GM20000 (cell line): ENCODE results near the gene DSCAM.

Experiments used
- DNase-seq: peaks from one replicate; pipeline ENCODE4 v3.0.0; 2012; ENCODE audit warnings: low spot score
- TF ChIP-seq, protein P1 (sequence below): IDR thresholded peaks from 2 replicates; pipeline ENCODE4 v1.5.1; 2012; ENCODE audit warnings: mild to moderate bottlenecking, control low read depth; ENCODE audit errors: extremely low read depth, missing control alignments

The DSCAM gene

DNA sequence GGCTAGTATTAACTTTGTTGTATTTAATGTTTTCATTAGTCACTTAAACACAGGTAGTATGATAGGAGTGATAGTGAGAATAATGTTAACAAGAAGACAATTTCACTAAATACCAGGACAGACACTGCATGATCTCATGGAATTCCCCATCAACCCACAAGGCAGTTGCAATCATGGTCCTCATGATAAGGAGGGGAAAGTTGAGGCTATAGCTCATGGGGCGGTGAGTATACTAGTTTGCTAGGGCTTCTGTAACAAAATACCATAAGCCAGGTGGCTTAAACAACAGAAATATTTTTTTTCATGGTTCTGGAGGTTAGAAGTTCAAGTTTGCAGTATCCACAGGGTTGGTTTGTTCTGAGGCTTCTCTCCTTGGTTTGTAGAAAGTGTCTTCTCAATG, 115.8 kb downstream of the DSCAM start:
- TF ChIP-seq, protein P1, sequence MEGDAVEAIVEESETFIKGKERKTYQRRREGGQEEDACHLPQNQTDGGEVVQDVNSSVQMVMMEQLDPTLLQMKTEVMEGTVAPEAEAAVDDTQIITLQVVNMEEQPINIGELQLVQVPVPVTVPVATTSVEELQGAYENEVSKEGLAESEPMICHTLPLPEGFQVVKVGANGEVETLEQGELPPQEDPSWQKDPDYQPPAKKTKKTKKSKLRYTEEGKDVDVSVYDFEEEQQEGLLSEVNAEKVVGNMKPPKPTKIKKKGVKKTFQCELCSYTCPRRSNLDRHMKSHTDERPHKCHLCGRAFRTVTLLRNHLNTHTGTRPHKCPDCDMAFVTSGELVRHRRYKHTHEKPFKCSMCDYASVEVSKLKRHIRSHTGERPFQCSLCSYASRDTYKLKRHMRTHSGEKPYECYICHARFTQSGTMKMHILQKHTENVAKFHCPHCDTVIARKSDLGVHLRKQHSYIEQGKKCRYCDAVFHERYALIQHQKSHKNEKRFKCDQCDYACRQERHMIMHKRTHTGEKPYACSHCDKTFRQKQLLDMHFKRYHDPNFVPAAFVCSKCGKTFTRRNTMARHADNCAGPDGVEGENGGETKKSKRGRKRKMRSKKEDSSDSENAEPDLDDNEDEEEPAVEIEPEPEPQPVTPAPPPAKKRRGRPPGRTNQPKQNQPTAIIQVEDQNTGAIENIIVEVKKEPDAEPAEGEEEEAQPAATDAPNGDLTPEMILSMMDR = no peak
- DNase-seq = no peak

DNA sequence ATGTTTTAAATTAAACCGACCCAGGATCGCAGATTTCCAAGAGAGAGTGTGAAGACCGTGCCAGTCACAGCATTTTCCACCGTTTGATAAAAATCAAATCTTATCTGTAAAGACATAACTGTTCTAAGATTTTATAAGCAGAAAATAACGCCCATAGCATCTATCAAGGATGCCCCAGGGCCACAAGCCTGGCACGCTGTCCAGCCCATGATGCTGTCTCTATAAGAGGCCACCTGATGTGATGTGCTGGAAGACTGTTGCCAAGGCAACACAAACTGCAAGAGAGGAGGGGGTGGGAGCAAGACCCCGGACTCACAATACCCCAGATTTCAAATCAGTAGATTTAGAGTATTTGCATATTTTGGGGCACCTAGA, 116.5 kb downstream of the DSCAM start:
- TF ChIP-seq, protein P1 = no peak
- no peak for DNase-seq

DNA sequence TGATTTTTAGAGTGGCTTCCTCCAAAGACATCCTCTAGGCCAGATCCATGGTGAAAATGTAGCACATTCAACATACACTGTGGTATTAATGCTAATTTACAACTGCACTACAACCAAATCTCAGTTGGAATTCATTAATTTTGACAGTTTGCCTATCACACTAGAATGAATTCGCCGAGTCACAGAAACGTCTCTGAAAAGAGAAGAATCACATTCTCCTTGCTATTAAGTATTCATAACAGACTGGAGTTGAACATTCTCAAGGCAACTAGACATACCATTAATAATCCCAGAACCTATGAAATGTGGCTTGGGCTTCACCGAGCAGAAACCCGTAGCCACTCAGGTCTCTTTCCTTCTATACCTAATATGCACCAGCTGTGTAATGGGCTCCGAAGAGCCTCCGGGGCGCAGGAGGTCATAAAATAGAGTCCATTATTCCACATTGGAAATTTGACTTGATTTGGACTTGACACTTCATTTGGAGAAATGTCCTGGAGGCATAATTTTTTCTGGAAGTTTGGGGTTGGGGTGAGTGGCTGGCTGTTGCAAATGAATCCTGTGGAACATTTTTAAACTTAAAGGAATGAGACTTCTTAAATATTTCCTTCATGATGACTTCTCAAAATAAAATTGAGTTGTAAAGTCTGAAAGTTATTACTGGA, 117.1 kb downstream of the DSCAM start:
- TF ChIP-seq, protein P1 = no peak
- DNase-seq = no peak

DNA sequence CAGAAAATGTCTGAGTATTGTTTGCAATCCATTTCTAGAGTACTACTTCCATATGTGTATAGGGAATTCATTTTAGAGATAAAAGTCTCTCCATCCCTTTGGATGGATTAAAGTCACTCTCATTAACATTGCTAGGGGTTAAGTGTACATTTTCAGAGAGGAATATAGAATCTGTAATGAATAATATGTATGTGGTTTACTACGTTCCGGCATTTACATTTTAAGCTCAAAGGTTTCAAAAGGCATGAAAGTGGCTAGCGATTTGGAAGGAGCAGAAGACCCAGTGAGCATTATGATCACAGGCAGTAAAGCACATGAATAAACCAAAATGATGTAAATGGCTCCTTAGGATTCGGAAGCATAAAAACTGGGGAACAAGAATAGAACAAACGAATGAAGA, 123.0 kb downstream of the DSCAM start:
- no peak for DNase-seq
- TF ChIP-seq, protein P1 = no peak

DNA sequence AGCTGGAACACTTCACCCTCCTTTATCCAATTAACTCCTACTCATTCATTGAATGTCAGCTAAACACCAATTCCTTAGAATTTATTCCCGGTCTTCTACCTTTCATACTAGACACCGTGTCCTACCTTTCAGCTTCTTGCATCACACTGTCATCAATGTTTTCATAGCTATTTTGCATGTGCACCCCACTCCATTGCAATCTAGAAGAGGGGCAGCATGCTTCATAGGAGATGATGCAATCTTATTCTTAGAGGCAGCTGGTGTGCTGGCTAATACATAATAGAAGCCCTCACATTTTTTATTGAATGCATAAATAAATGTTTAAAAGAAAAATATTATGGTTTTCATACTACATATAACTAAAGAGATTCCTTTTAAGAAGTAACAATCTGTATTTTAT, 123.6 kb downstream of the DSCAM start:
- TF ChIP-seq, protein P1 = no peak
- no peak for DNase-seq

DNA sequence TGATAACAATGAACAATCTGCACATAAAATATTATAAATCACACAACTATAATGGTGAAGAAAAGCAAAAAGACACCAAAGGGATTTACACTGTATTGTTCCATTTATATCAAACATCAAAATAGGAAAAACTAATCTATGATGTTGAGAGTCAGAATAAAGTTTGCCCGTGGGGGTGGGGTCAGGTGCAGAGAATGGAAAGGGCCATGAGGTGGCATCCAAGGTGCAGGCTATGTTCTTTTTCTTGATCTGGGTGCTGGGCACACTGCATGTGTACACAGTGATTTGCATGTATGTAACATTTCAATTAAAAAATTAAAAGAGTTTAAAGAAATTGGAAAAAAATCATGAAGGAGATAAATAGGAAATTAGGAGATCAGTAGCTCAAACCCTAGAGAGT, 127.3 kb downstream of the DSCAM start:
- TF ChIP-seq, protein P1 = no peak
- DNase-seq = no peak

DNA sequence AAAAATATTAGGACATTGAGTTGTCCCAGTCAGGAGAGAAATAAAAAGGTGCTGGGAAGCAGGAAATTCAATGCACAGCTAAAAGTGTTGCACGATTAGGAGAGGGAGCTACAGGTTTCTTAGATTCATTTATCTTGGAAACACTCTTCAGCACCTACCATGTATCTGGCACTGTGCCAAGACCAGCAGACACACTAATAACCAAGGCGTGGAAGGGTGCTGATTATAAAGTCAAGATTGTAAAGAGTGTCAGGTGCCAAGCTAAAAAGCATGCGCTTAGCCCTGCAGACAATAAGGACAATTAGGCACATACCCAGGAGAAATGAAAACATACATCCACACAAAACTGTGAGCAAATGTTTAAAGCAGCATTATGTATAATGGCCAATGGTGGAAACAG, 129.9 kb downstream of the DSCAM start:
- TF ChIP-seq, protein P1 = no peak
- no peak for DNase-seq
